K562 treated with DMSO at 1 percent for 24 hours (cell line): ENCODE measurements around the gene STYK1. TPM values are rescaled to one million over a fixed set of nuclear protein-coding genes. Genes with fewer than 3 reads are reported as not detected.

Source experiments
- total RNA-seq: library from RNA; unstranded; fragments of 300-600 nt; gene quantifications from 2 replicates; pipeline ENCODE4 v1.2.3, GENCODE V29; 2022; ENCODE audit warnings: low read depth; ENCODE audit not compliant: insufficient read depth

STYK1 gene, protein sequence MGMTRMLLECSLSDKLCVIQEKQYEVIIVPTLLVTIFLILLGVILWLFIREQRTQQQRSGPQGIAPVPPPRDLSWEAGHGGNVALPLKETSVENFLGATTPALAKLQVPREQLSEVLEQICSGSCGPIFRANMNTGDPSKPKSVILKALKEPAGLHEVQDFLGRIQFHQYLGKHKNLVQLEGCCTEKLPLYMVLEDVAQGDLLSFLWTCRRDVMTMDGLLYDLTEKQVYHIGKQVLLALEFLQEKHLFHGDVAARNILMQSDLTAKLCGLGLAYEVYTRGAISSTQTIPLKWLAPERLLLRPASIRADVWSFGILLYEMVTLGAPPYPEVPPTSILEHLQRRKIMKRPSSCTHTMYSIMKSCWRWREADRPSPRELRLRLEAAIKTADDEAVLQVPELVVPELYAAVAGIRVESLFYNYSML
- total RNA-seq = 0.47 and 1.1 TPM in 2 replicates

DNA sequence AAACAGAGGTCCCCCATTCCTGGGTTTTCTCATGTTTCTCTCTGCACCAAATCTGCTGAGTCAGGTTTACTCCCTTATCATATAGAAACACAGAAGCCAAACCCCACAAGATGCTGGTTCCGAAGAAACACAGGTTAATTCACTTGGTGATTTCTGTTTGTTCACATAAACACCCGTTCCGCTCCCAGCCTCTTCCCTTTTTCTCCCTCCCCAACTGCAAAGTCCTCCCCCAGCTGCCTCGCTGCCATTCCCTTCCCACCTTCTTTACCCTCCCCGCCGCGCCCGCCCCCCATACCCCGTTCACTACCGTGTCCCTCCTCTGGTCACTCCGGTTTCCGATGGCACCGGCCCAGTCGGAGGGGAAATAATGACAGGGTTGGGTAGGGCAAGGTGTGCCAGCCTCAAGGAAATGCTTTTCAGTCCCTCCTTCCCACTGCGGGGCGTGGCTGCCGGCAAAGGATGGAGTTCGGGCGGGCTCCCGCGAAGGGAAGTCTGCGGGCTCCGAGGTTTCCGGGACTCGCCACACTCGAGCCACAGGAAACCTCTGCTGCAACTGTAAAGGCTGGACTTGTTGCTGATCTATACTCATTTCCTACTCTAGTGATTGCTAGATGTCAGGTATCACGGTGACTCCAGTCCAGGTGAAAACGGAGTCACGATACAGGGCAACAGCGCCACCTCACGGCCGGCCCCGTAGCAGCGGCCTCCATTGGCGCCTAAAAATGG, at the start of gene STYK1:
Gene STYK1 (minus strand): TSS at position 394 of the 726 bp plus-strand sequence. CDS start 39,434 bp downstream, outside the sequence.

DNA sequence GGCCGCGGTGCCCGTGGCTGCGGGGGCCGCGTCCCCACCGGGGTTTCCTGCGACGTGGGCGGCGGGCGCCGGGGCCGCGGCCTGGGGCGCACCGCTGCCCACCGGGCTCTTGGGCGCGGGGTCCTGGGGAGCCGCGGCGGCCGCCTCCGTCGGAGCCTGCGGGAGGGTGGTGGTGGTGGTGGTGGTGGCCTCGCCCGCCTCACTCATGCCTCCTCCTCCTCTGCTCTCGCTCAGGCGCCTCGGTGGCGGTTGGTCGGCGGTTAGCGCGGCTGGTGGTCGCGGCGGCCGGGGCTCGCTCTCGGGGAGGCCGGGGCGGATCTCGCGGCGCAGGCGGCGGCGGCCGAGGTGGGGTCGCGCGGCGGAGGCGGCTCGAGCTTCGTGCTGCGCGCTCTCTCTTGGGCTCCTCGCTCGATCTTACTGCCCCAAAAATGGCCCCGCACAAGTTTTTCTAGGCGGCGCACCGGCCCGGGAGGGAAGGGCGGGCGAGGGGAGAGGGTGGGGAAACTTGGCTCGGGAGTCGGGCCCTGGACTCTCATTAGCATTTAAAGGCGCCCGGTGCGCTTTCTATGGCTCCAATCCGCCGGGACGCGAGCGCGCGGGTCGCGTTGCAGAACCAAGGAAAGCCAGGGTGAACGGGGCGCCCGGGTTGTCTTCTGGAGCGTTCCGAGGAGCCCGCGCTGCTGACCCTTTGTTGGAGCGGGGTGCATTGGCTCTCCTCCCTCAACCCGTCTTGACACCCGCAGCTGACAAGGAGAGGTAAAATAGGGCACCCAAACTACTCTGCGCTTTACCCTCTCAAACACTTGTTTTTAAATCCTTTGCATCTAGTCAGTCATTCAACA, 49.3 kb upstream of the STYK1 start, which contains the start of gene YBX3:
Gene YBX3 (minus strand): TSS at position 419 of the 842 bp plus-strand sequence. CDS start 212 bp downstream, at position 207.

DNA sequence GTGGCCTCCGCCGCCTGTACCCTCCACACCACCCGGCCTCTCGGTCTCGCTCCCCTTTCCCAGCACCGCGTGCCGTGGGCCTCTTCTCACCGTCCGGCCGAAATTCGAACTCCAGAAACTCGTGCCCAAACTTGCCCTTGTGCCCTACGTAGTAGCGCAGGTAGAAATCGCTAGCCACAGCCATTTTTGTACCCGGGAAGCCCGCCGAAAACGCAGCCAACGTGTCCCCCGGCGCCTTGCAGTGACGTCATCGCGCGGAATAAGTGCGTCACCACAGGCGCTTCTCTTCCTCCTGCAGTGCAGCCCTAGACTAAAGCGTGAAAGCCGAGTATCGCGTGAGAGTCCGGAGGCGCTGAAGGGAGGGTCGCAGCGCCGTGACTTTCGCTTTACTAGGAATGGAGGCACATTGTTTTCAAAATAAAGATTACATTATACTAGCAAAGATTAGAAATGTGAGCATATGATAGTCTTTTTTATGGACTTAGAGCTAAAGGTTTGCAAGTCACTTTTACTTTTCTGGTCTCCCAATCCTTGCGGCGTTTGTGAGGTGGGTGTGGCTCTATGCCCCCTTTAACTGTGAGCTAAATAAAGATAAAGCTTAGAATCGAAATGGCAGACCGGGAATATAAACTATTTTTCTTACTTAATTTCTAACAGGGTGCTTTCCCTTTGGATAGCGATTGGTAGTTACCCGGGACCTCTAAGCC, 60.4 kb downstream of the STYK1 start, which contains the start of gene MAGOHB:
Gene MAGOHB (minus strand): TSS at position 261 of the 707 bp plus-strand sequence. CDS start 77 bp downstream, at position 184.

Other genes starting within 250 kb of the STYK1 start
- not detected in 2 replicates for gene KLRC2, start 238.0 kb downstream of the STYK1 start, total RNA-seq
- gene KLRC1, start 220.7 kb downstream of the STYK1 start, total RNA-seq = not detected in 2 replicates
- 0.41 and 0.57 TPM in 2 replicates for gene EIF2S3B, start 168.2 kb downstream of the STYK1 start, total RNA-seq
- gene MAGOHB, start 60.4 kb downstream of the STYK1 start, total RNA-seq = 4.9 and 7.7 TPM in 2 replicates
- gene YBX3, start 49.3 kb upstream of the STYK1 start, total RNA-seq = 141 and 153 TPM in 2 replicates
- not detected in 2 replicates for gene TAS2R7, start 128.6 kb upstream of the STYK1 start, total RNA-seq
- not detected in 2 replicates for gene TAS2R8, start 133.2 kb upstream of the STYK1 start, total RNA-seq
- gene TAS2R9, start 136.1 kb upstream of the STYK1 start, total RNA-seq = not detected in 2 replicates
- gene TAS2R10, start 152.3 kb upstream of the STYK1 start, total RNA-seq = not detected in 2 replicates
- 2.1 TPM in 1 of 2 replicates, not detected in the other for gene PRR4, start 175.4 kb upstream of the STYK1 start, total RNA-seq
- not detected in 2 replicates for gene PRH1, start 210.2 kb upstream of the STYK1 start, total RNA-seq
- not detected in 2 replicates for gene TAS2R13, start 235.5 kb upstream of the STYK1 start, total RNA-seq